ENCODE results near the gene TRAF2.

DNA sequence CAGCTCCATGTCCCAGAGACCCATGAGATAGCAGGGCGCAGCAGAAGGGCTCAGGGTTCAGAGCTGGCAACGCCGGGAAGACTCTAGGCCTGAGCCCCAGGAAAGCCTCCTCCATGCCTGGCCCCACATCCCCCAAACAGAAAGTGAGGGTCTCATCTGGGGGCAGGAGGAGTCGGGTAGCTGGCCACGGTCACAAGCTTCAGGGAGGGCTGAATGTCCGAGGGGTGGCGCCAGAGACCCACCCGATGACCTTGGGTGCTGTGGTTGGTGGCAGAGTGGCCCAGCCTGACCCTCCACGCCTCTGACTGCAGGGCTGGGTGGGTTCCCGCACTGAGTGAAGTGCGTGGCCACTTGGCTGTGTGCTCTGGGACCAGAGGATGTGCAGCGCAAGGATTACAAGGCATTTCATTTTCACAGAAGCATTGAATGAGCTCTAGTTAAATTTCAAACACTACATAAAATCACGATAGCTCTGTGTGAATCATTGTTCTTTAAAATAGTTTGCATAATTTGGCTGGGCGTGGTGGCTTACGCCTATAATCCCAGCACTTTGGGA, 61.7 kb downstream of the TRAF2 start:
- TF ChIP-seq CTCF (IDR thresholded peaks at IDR 0.05) (peak; percentile 39 to 51 (median 46)), POLR2A (IDR thresholded peaks at IDR 0.05) (peak; percentile 16)

All from right lobe of liver (tissue), 4 donors.